Adipocyte (in vitro differentiated cells): Measurements from ENCODE around the gene RIPK4.

Experiments
- DNase-seq: peaks from one replicate; pipeline ENCODE4 v3.0.0-alpha.2; 2015; ENCODE audit warnings: low read depth
- H3K27me3 ChIP-seq: replicated peaks from 2 replicates; pipeline ENCODE4 v1.7.0; 2013; ENCODE audit warnings: mild to moderate bottlenecking, low read length, moderate library complexity; ENCODE audit not compliant: control insufficient read depth, insufficient read depth
- H3K36me3 ChIP-seq: 2 replicates; pipeline ENCODE4 v1.7.0; 2013; ENCODE audit warnings: low read length, mild to moderate bottlenecking, moderate library complexity; ENCODE audit not compliant: control insufficient read depth, insufficient read depth, severe bottlenecking
- H3K4me1 ChIP-seq: 2 replicates; pipeline ENCODE4 v1.7.0; 2013; ENCODE audit warnings: mild to moderate bottlenecking, low read length, moderate library complexity; ENCODE audit not compliant: control insufficient read depth, insufficient read depth
- H3K4me3 ChIP-seq: 2 replicates; pipeline ENCODE4 v1.7.0; 2013; ENCODE audit warnings: mild to moderate bottlenecking, low read length, moderate library complexity
- H3K9ac ChIP-seq: 2 replicates; pipeline ENCODE4 v1.7.0; 2013; ENCODE audit warnings: mild to moderate bottlenecking, low read length, moderate library complexity
- H3K9me3 ChIP-seq: 2 replicates; pipeline ENCODE4 v1.7.0; 2013; ENCODE audit warnings: mild to moderate bottlenecking, low read length, moderate library complexity; ENCODE audit not compliant: control insufficient read depth

Gene RIPK4

GRCh38 chr21:41709166-41709565 is 57.7 kb downstream of the RIPK4 start:
- no peak overlapping the region for H3K9ac ChIP-seq
- no peak for DNase-seq
- H3K27me3 ChIP-seq = peaks cover 75% of the 10 kb centered on the region
- H3K36me3 ChIP-seq = no peaks in the 10 kb centered on the region
- no peak overlapping the region for H3K4me3 ChIP-seq
- H3K4me1 ChIP-seq = no peaks in the 10 kb centered on the region
- H3K9me3 ChIP-seq = peaks cover 7% of the 10 kb centered on the region

GRCh38 chr21:41707960-41708330 is 58.9 kb downstream of the RIPK4 start:
- H3K4me1 ChIP-seq = no peaks in the 10 kb centered on the region
- no peak for DNase-seq

GRCh38 chr21:41707231-41707959 is 59.5 kb downstream of the RIPK4 start:
- H3K9me3 ChIP-seq = peaks cover 7% of the 10 kb centered on the region
- H3K27me3 ChIP-seq = peaks cover 66% of the 10 kb centered on the region
- no peak overlapping the region for H3K4me3 ChIP-seq
- H3K9ac ChIP-seq = no peak overlapping the region
- DNase-seq = no peak
- no peaks in the 10 kb centered on the region for H3K4me1 ChIP-seq
- H3K36me3 ChIP-seq = no peaks in the 10 kb centered on the region

More at GRCh38 chr21:41707960-41708330, 58.9 kb downstream of the RIPK4 start:
- Histone ChIP-seq H3K36me3 (no peaks in the 10 kb centered on the region), H3K4me3 (no peak overlapping the region), H3K27me3 (peaks cover 66% of the 10 kb centered on the region), H3K9me3 (peaks cover 7% of the 10 kb centered on the region), H3K9ac (no peak overlapping the region)

GRCh38 chr21:41706678-41707077 is 60.2 kb downstream of the RIPK4 start:
- DNase-seq = no peak
- Histone ChIP-seq H3K4me3 (no peak overlapping the region), H3K9me3 (peaks cover 7% of the 10 kb centered on the region), H3K36me3 (no peaks in the 10 kb centered on the region), H3K4me1 (no peaks in the 10 kb centered on the region), H3K27me3 (peaks cover 63% of the 10 kb centered on the region), H3K9ac (no peak overlapping the region)

- H3K9ac ChIP-seq = no peak overlapping the region
- H3K27me3 ChIP-seq = peaks cover 59% of the 10 kb centered on the region
- no peaks in the 10 kb centered on the region for H3K4me1 ChIP-seq
- H3K9me3 ChIP-seq = peaks cover 7% of the 10 kb centered on the region
- no peaks in the 10 kb centered on the region for H3K36me3 ChIP-seq
- H3K4me3 ChIP-seq = no peak overlapping the region
- no peak for DNase-seq
Observed at GRCh38 chr21:41706263-41706639, 60.6 kb downstream of the RIPK4 start.

- Histone ChIP-seq H3K9me3 (peaks cover 7% of the 10 kb centered on the region), H3K4me3 (no peak overlapping the region), H3K27me3 (peaks cover 53% of the 10 kb centered on the region), H3K4me1 (no peaks in the 10 kb centered on the region), H3K9ac (no peak overlapping the region), H3K36me3 (no peaks in the 10 kb centered on the region)
- no peak for DNase-seq
Observed at GRCh38 chr21:41705546-41706262, 61.1 kb downstream of the RIPK4 start.

- Histone ChIP-seq H3K4me3 (no peak overlapping the region), H3K9me3 (peaks cover 7% of the 10 kb centered on the region), H3K27me3 (peaks cover 40% of the 10 kb centered on the region), H3K4me1 (no peaks in the 10 kb centered on the region), H3K9ac (no peak overlapping the region), H3K36me3 (no peaks in the 10 kb centered on the region)
- DNase-seq = no peak
Observed at GRCh38 chr21:41703857-41704501, 62.9 kb downstream of the RIPK4 start.

- Histone ChIP-seq H3K27me3 (peaks cover 34% of the 10 kb centered on the region), H3K4me3 (no peak overlapping the region), H3K9me3 (peaks cover 3% of the 10 kb centered on the region), H3K9ac (no peak overlapping the region), H3K4me1 (no peaks in the 10 kb centered on the region), H3K36me3 (no peaks in the 10 kb centered on the region)
- no peak for DNase-seq
Observed at GRCh38 chr21:41701749-41702148, 65.1 kb downstream of the RIPK4 start.

- Histone ChIP-seq H3K4me1 (no peaks in the 10 kb centered on the region), H3K36me3 (no peaks in the 10 kb centered on the region), H3K4me3 (no peak overlapping the region), H3K9me3 (no peaks in the 10 kb centered on the region), H3K9ac (no peak overlapping the region), H3K27me3 (peaks cover 23% of the 10 kb centered on the region)
- no peak for DNase-seq
Observed at GRCh38 chr21:41699311-41699710, 67.5 kb downstream of the RIPK4 start.

- no peaks in the 10 kb centered on the region for H3K36me3 ChIP-seq
- no peaks in the 10 kb centered on the region for H3K4me1 ChIP-seq
- DNase-seq = no peak
- peaks cover 21% of the 10 kb centered on the region for H3K27me3 ChIP-seq
- H3K9ac ChIP-seq = no peak overlapping the region
- no peak overlapping the region for H3K4me3 ChIP-seq
- no peaks in the 10 kb centered on the region for H3K9me3 ChIP-seq
Observed at GRCh38 chr21:41698071-41698470, 68.8 kb downstream of the RIPK4 start.

GRCh38 chr21:41695513-41695912 is 71.3 kb downstream of the RIPK4 start:
- Histone ChIP-seq H3K9ac (no peak overlapping the region), H3K36me3 (no peaks in the 10 kb centered on the region), H3K9me3 (no peaks in the 10 kb centered on the region), H3K27me3 (peaks cover 34% of the 10 kb centered on the region), H3K4me3 (no peak overlapping the region), H3K4me1 (no peaks in the 10 kb centered on the region)
- DNase-seq = no peak
